ENCODE measurements around the gene FRMD4A.

DNA sequence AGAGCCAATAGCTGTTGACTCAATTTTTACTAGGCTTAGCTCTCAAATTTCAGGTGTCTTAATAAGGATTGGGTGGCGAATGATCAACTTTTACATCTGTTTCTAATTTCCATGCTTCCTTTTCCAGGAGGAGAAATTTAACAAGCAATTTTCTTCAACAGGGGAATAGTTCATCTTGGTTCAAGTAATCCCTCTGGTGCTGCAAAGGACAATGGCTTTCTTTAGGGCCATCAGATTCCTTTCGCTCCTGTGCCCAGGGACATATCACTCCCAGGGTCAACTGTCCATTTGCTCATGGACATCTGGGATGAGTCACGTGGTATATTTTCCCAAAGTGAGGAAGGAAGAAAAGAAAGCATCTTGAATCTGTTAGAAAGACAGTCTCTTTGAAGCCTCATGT lies 313.3 kb downstream of the FRMD4A start:
- TF ChIP-seq EP300 (IDR thresholded peaks at IDR 0.05; ENCODE audit: borderline replicate concordance) (no peak), YY1 (IDR thresholded peaks at IDR 0.05; ENCODE audit: low read depth) (no peak), EGR1 (IDR thresholded peaks at IDR 0.05) (no peak), NFIC (IDR thresholded peaks at IDR 0.05) (no peak)

Measured in Ishikawa (cell line).